ENCODE measurements around the gene HIGD1A.

Gene HIGD1A

GRCh38 chr3:42746455-42747450 lies 57.5 kb downstream of the HIGD1A start:
- no peaks in the 10 kb centered on the region for H3K4me1 ChIP-seq (ENCODE audit: control insufficient read depth, low read length)
- H3K9me2 ChIP-seq (replicated peaks; ENCODE audit: control insufficient read depth, low read length) = no peaks in the 10 kb centered on the region
- no peaks in the 10 kb centered on the region for H3F3A ChIP-seq (ENCODE audit: control insufficient read depth, insufficient read depth)
- H3K4me3 ChIP-seq (ENCODE audit: low read length) = no peak overlapping the region
- no peak overlapping the region for H3K4me2 ChIP-seq (ENCODE audit: low read length)
- H4K20me1 ChIP-seq (ENCODE audit: control insufficient read depth, insufficient read depth, low read depth, low read length) = no peaks in the 10 kb centered on the region
- H3K79me2 ChIP-seq (ENCODE audit: control insufficient read depth, low read length) = no peaks in the 10 kb centered on the region
- no peaks in the 10 kb centered on the region for H3K27me3 ChIP-seq (ENCODE audit: control insufficient read depth, low read length)
- no peaks in the 10 kb centered on the region for H3K36me3 ChIP-seq (ENCODE audit: control insufficient read depth, low read length)
- TF ChIP-seq EZH2phosphoT487 (IDR thresholded peaks at IDR 0.05; ENCODE audit: borderline replicate concordance, low read length) = no peak
- TF ChIP-seq, protein P1, sequence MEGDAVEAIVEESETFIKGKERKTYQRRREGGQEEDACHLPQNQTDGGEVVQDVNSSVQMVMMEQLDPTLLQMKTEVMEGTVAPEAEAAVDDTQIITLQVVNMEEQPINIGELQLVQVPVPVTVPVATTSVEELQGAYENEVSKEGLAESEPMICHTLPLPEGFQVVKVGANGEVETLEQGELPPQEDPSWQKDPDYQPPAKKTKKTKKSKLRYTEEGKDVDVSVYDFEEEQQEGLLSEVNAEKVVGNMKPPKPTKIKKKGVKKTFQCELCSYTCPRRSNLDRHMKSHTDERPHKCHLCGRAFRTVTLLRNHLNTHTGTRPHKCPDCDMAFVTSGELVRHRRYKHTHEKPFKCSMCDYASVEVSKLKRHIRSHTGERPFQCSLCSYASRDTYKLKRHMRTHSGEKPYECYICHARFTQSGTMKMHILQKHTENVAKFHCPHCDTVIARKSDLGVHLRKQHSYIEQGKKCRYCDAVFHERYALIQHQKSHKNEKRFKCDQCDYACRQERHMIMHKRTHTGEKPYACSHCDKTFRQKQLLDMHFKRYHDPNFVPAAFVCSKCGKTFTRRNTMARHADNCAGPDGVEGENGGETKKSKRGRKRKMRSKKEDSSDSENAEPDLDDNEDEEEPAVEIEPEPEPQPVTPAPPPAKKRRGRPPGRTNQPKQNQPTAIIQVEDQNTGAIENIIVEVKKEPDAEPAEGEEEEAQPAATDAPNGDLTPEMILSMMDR (IDR thresholded peaks at IDR 0.05; ENCODE audit: low read depth, low read length, poor library complexity, severe bottlenecking) = no peak
- no peaks in the 10 kb centered on the region for H3K9me3 ChIP-seq (ENCODE audit: control insufficient read depth, insufficient read depth, low read length)
- no peak overlapping the region for H3K27ac ChIP-seq (ENCODE audit: low read depth, low read length)

DNA sequence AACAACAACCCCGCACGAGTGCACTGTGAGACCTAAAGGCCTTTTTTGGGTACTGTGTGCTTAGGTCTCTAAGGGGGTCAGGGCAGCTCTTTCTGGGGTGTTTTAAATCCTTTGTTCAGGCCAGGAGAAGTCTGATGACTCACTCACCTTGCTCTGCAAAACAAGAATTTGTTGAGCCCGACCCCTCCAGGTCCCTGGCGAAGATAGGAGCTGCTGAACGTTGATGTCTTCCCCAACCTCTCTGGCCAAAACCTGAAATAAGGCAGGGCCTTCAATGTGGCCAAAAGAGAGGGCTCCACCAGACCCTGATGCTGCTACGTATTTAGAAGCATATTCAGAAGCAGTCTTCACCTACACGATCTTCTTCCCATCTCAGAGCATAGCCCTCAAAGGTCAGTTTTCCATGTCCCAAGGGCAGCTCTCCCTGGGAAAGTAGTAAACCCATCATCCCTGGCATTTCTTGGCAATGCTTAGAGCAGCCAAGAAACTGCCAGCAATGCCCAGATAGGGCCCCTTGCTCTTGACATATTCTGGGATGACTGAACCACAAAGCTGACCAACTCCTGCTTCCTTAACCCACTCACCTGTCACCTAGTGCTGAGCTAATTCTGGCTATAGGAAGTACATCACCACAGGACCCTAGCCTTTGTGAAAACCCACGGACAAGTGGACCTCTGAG lies 58.4 kb downstream of the HIGD1A start:
- Histone ChIP-seq H3F3A (ENCODE audit: control insufficient read depth, insufficient read depth) (no peaks in the 10 kb centered on the region), H3K79me2 (ENCODE audit: control insufficient read depth, low read length) (no peaks in the 10 kb centered on the region), H3K27me3 (ENCODE audit: control insufficient read depth, low read length) (no peaks in the 10 kb centered on the region), H3K4me1 (ENCODE audit: control insufficient read depth, low read length) (no peaks in the 10 kb centered on the region), H3K4me3 (ENCODE audit: low read length) (no peak overlapping the region), H3K9me3 (ENCODE audit: control insufficient read depth, insufficient read depth, low read length) (no peaks in the 10 kb centered on the region), H3K36me3 (ENCODE audit: control insufficient read depth, low read length) (no peaks in the 10 kb centered on the region), H3K4me2 (ENCODE audit: low read length) (no peak overlapping the region), H4K20me1 (ENCODE audit: control insufficient read depth, insufficient read depth, low read depth, low read length) (no peaks in the 10 kb centered on the region), H3K9me2 (replicated peaks; ENCODE audit: control insufficient read depth, low read length) (no peaks in the 10 kb centered on the region), H3K27ac (ENCODE audit: low read depth, low read length) (no peak overlapping the region)
- TF ChIP-seq, protein P1 (IDR thresholded peaks at IDR 0.05; ENCODE audit: low read depth, low read length, poor library complexity, severe bottlenecking) = no peak

DNA sequence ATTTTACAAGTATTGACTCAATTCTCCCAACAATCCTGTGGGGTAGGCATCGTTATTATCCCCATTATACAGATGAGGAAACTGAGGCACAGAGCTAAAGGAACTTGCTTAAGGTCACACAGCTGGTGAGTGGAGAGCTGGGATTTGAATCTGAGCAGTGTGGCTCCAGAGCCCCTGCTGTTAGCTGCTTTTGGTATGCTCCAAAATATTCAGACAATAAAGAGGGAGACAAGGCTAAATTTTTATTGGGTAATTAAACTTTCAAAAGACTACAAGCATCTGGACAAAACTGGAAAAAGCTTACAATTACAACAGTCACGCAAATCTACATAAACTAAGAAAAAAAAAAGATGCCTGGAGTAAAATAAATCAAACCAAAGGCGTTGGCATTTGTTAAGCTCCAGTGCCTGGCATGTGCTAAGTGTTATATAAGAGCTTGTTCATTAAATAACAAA lies 59.0 kb downstream of the HIGD1A start:
- no peaks in the 10 kb centered on the region for H3K27me3 ChIP-seq (ENCODE audit: control insufficient read depth, low read length)
- TF ChIP-seq EZH2phosphoT487 (IDR thresholded peaks at IDR 0.05; ENCODE audit: borderline replicate concordance, low read length) = no peak
- TF ChIP-seq, protein P1 (IDR thresholded peaks at IDR 0.05; ENCODE audit: low read depth, low read length, poor library complexity, severe bottlenecking) = no peak
- H3K4me1 ChIP-seq (ENCODE audit: control insufficient read depth, low read length) = no peaks in the 10 kb centered on the region
- no peaks in the 10 kb centered on the region for H3K79me2 ChIP-seq (ENCODE audit: control insufficient read depth, low read length)
- no peaks in the 10 kb centered on the region for H4K20me1 ChIP-seq (ENCODE audit: control insufficient read depth, insufficient read depth, low read depth, low read length)
- H3K4me2 ChIP-seq (ENCODE audit: low read length) = no peak overlapping the region
- no peak overlapping the region for H3K4me3 ChIP-seq (ENCODE audit: low read length)
- H3F3A ChIP-seq (ENCODE audit: control insufficient read depth, insufficient read depth) = no peaks in the 10 kb centered on the region
- no peaks in the 10 kb centered on the region for H3K9me3 ChIP-seq (ENCODE audit: control insufficient read depth, insufficient read depth, low read length)
- no peak overlapping the region for H3K27ac ChIP-seq (ENCODE audit: low read depth, low read length)
- no peaks in the 10 kb centered on the region for H3K36me3 ChIP-seq (ENCODE audit: control insufficient read depth, low read length)
- no peaks in the 10 kb centered on the region for H3K9me2 ChIP-seq (replicated peaks; ENCODE audit: control insufficient read depth, low read length)
